ENCODE data around the gene CASK. TPM values are rescaled to one million over a fixed set of nuclear protein-coding genes. Genes with fewer than 3 reads are reported as not detected.
A peak's percentile ranks its signal among the peaks of the same experiment; 100 is the strongest.

CASK gene
- total and polyA plus RNA-seq, 9 of the 15 experiments (the other 6 are each of a cell fraction or from before 2014, with no cell fraction given), result 1.3 to 7.4 (median 5.2) TPM

DNA sequence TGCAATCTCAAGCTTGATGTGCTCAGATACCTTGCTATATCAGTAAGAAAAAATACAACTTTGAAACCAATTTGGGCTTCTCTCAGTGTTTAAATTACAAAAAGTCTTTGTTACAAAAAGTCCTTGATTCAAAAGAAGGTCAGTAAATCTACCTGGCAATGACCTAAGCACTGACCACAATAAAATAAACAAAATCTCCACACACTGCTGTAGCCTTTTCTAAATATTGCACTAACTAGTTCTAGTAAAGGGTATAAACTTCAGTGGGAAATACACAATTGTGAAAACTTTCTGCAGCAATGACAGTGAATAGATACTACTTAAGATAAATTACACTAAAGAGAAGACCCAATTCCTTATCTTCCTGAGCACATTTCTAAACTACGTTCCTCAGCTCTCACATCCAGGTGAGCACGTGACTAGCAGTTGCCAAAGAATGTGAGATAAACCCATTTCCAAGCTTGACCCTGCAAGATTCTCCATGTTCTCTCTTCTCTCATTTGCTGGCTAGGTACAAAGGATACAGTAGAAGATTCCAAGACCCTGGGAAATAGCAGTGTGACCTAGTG is 316.0 kb downstream of the CASK start (continued):
- TF ChIP-seq REST (IDR thresholded peaks at IDR 0.05; ENCODE audit: borderline replicate concordance) (peak; percentile 37), REST (CRISPR knock-in tag; IDR thresholded peaks at IDR 0.05; ENCODE audit: low read depth) (no peak), MAFG (tag; conservative IDR thresholded peaks at IDR 0.05) (no peak), ZBTB7A (IDR thresholded peaks at IDR 0.05; ENCODE audit: borderline replicate concordance, control insufficient read depth, low read depth, low read length) (no peak), U2AF1 (optimal IDR thresholded peaks at IDR 0.05; ENCODE audit: low read depth, low read length) (no peak), RAD51 (IDR thresholded peaks at IDR 0.05; ENCODE audit: borderline replicate concordance, low read depth) (peak; percentile 84), BHLHE40 (IDR thresholded peaks at IDR 0.05; ENCODE audit: low read length) (peak; percentile 90), PML (IDR thresholded peaks at IDR 0.05; ENCODE audit: low read length) (0 out of 2 replicates have a peak, but pooled peaks have one; percentile 26), SMAD4 (CRISPR knock-in tag; conservative IDR thresholded peaks at IDR 0.05) (0 out of 2 replicates have a peak, but pooled peaks have one; percentile 18), CTBP1 (IDR thresholded peaks at IDR 0.05; ENCODE audit: borderline replicate concordance) (peak; percentile 70; the same call in 1 of the 2 replicates), KLF16 (IDR thresholded peaks at IDR 0.05) (peak; percentile 57; the same call in 1 of the 2 replicates), TCF3 (CRISPR knock-in tag; IDR thresholded peaks at IDR 0.05) (peak; percentile 76), NCOR1 (IDR thresholded peaks at IDR 0.05) (peak; percentile 58), ADNP (tag; IDR thresholded peaks at IDR 0.05) (peak; percentile 30; the same call in 1 of the 2 replicates), SMARCA4 (IDR thresholded peaks at IDR 0.05) (peak; percentile 69), TEAD4 (IDR thresholded peaks at IDR 0.05; ENCODE audit: low read length) (peak; percentile 88), TEAD4 (CRISPR knock-in tag; IDR thresholded peaks at IDR 0.05; ENCODE audit: borderline replicate concordance) (no peak), MTA2 (IDR thresholded peaks at IDR 0.05; ENCODE audit: low read depth) (peak; percentile 47; the same call in 1 of the 2 replicates)
- TF ChIP-seq, protein P1, sequence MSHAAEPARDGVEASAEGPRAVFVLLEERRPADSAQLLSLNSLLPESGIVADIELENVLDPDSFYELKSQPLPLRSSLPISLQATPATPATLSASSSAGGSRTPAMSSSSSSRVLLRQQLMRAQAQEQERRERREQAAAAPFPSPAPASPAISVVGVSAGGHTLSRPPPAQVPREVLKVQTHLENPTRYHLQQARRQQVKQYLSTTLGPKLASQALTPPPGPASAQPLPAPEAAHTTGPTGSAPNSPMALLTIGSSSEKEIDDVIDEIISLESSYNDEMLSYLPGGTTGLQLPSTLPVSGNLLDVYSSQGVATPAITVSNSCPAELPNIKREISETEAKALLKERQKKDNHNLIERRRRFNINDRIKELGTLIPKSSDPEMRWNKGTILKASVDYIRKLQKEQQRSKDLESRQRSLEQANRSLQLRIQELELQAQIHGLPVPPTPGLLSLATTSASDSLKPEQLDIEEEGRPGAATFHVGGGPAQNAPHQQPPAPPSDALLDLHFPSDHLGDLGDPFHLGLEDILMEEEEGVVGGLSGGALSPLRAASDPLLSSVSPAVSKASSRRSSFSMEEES (CRISPR knock-in tag; IDR thresholded peaks at IDR 0.05), result peak; percentile 94
- TF ChIP-seq, protein P2, sequence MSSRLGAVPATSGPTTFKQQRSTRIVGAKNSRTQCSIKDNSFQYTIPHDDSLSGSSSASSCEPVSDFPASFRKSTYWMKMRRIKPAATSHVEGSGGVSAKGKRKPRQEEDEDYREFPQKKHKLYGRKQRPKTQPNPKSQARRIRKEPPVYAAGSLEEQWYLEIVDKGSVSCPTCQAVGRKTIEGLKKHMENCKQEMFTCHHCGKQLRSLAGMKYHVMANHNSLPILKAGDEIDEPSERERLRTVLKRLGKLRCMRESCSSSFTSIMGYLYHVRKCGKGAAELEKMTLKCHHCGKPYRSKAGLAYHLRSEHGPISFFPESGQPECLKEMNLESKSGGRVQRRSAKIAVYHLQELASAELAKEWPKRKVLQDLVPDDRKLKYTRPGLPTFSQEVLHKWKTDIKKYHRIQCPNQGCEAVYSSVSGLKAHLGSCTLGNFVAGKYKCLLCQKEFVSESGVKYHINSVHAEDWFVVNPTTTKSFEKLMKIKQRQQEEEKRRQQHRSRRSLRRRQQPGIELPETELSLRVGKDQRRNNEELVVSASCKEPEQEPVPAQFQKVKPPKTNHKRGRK (tag; IDR thresholded peaks at IDR 0.05), result no peak
